Islet of Langerhans (tissue), 1 donor: ENCODE results near the gene FBXL19.

Experiments used
- FAIRE-seq: peaks from one replicate; lab custom pipeline; 2011; peaks lifted over from hg19 to GRCh38; lab: Jason Lieb, UNC

FBXL19 gene

DNA sequence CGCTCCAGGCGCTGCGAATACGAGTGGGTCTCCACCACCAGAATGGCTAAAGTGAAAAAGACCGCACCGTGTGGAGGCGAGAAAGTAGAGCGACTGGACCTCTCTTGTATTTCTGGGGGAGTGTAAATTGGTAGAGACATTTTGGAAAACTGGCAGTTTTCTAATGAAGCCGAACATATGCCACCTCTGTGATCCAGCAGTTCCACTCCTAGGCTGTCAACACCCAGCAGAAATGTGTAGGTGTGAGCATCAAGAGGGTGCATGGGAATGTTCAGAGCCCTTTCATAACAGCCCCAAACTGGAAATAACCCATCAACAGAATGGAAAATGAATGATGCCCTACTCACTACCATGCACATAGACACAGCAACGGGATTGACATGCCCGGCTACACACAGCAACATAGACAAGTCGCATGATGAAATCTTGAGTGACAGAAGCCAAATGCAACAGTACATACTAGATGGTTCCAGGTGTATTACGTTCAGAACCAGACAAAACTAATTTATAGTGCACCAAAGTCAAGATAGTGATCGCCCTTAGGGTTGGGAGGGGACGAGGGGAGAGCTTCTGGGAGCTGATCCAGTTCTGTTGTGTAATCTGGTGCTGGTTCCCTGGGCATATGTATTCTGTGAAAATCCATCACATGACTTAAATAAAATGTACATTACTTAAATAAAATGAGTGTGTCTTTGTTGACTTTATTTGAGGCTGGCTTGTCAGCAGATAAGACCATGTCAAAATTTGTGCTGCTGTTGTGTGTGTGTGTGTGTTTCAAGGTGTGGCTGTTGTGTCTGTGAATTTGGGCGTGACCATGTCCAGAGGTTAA, 28.6 kb upstream of the FBXL19 start:
- FAIRE-seq, result no peak

DNA sequence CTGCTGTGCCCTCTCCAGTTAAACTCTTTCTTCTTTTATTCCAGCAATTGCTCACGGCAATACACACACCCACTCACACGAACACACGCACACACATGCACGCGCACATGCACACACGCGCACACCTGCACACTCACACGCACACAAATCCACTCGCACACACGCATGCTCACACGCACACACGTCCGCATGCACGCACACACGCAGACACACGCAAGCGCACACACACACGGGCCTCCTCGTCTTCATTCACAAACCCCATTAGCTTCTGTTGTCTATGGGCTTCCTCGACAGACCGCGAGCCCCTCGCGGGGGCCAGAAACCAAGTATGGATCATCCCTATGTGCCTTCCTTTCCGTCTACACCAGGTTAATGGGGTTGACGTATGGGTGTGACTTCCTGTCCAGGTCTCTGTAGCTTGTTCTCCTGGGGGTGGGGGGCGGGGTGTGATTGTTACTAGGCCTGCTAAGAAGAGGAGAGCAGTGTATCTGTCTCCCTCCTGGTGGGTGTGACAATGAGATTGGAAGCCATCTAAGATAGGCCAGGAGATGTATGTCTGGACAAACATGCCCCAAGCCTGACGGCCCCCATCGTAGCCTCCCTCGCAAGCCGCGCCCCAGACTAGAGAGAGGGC, 27.6 kb upstream of the FBXL19 start:
- FAIRE-seq, result no peak

DNA sequence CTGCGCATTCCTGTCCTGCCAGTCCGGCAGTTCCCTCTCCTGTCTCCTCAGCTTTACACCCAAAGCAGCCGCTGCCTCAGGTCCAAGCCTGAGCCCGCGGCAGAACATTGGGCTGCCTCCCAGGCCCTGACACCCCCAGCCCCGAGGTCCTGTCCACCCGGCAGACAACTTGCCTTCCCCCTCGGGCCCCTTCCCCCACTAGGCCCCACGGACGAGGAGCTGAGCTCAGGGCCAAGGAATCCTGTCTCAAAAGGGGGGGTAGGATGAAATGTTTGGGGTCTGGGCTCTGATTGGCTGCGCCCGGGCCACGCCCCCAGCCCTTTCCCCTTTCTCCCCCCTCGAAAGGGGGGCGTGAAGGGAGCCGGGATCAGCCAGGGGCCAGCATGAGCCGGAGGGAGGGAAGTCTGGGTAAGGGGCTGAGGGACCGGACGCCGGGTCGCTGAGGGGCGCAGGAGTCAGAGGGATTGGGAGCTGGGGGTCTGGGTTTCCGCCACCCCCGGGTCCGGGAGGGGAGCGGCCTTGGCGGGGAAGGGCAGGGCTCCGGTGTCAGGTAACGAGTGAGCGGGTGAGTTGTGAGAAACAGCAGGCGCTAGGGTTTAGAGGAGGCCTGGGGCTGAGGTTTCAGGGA, 27.0 kb upstream of the FBXL19 start, which contains the start of gene CTF1:
CTF1 (plus strand) TSS at position 354 of the 628 bp plus-strand sequence; CDS start at position 384, 30 bp downstream.
- no peak for FAIRE-seq

DNA sequence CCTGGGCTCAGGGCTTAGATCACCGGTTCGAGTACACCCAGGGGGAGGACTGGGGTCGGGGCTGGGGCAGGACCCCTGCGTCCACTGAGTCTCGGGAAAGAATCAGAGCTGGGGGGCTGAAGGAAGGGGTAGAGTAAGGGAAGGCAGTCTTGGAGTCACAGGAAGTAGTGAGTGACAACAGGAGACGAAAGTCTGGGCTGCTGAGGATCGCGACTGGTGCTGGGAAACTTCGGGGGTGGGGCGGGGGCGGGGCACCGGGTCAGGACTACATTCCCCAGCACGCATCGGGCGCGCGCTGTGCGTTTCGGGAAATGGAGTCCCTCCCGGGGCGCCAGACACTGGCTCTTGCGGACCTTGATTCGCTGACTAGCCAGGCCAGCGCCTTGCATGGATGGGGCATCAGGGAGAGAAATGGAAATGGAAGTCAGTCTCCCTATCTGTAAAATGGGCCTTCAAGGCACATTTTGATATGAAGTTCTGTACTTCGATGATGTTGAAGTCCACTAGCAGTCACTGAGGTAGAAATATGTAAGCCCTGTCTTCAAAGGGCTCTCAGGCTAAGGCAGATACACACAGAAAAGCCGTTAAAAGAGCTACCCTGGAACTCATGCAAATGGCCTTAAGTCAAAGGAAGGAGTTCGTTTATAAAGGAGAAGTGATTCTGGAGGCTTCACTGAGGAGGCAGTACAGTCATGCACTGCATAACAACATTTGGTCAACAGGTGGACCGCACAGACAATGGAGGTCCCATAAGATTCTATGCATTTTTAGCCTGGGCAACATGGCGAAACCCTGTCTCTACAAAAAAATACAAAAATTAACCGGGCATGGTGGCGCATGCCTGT, 26.3 kb upstream of the FBXL19 start:
- no peak for FAIRE-seq

DNA sequence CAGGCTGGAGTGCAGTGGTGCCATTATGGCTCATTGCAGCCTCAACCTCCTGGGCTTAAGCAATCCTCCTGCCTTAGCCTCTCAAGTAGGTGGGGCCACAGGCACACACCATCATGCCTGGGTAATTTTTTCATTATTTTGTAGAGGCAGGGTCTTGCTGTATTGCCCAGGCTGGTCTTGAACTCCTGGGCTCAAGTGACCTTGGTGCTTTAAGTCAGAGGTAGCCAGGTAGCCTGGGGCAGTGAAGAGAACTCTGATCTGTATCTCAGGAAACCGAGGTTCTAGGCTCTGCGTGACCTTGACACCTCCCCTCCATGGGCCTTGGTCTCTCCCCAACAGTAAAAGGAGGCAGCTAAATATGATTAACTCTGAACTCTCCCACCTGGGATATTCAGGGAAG, 23.6 kb upstream of the FBXL19 start:
- no peak for FAIRE-seq

DNA sequence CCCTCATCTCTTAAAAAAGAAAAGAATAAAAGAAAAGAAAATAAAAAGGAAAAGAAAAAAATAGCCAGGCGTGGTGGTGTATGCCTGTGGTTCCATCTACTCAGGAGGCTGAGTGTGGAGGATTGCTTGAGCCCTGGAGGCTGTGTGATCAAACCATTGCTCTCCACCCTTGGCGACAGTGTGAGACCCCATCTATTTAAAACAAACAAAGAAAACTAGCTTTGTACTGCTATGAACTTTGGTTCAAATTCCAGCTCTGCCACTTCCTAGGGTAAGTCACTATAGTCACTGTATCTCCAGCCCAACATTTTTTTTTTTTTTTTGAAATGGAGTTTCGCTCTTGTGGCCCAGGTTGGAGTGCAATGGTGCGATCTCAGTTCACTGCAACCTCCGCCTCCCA, 22.8 kb upstream of the FBXL19 start:
- FAIRE-seq, result no peak

DNA sequence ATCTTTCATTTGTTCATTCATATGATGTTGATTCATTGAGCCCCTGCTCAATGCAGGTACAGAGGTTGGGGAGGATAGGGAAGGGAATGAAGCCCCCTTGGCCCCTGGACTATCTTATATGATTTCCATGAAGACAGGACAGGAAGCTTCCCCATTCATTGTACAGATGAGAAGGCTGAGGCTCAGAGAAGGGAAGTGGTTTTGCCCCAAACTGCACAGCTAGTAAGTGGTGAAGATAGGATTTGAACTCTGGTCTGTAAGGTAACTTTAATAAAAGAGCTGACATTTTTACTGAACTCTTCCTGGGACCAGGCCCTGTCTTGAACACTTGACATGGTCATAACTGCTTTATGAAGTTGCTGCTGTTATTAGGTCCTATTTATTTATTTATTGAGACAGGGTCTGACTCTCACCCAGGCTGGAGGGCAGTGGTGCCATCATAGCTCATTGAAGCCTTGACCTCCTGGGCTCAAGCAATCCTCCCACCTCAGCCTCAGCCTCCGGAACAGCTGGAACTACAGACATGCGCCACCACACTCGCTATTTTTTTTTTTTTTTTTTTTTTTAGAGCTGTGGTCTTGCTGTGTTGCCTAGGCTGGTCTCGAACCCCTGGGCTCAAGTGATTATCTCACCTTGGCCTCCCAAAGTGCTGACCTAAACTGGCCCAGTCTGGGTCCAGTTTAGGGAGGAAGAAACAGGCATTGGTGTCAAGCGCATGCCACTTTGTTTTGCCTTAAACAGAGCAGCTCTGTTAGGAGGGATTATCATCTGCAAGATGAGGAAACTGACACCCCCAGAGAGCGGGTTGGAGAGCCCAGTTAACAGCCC, 22.0 kb upstream of the FBXL19 start:
- no peak for FAIRE-seq

DNA sequence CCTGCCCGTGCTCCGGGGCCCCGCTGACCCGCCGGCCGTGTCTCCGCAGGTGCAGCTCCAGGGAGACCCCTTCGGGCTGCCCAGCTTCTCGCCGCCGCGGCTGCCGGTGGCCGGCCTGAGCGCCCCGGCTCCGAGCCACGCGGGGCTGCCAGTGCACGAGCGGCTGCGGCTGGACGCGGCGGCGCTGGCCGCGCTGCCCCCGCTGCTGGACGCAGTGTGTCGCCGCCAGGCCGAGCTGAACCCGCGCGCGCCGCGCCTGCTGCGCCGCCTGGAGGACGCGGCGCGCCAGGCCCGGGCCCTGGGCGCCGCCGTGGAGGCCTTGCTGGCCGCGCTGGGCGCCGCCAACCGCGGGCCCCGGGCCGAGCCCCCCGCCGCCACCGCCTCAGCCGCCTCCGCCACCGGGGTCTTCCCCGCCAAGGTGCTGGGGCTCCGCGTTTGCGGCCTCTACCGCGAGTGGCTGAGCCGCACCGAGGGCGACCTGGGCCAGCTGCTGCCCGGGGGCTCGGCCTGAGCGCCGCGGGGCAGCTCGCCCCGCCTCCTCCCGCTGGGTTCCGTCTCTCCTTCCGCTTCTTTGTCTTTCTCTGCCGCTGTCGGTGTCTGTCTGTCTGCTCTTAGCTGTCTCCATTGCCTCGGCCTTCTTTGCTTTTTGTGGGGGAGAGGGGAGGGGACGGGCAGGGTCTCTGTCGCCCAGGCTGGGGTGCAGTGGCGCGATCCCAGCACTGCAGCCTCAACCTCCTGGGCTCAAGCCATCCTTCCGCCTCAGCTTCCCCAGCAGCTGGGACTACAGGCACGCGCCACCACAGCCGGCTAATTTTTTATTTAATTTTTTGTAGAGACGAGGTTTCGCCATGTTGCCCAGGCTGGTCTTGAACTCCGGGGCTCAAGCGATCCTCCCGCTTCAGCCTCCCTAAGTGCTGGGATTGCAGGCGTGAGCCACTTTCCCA, 21.1 kb upstream of the FBXL19 start:
- no peak for FAIRE-seq

DNA sequence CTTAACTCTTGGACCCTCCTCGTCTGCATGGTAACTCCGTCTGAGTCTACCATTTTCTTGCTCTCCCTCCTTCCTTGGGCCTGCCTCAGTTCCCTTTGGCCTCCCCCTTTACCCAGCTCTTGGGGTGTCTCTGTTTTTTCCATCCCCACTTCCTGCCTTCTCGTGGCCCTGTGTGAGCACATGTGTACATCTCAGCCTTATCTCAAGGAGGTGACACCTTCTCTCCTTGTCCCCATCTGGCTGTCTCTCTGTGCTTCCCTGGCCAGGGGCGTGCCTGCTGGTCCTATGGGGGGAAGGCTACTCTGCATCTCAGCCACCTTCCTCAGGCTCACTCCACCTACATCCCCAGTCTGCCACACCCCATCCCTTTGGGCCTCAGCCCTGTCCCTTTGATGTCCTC, 20.4 kb upstream of the FBXL19 start:
- no peak for FAIRE-seq

DNA sequence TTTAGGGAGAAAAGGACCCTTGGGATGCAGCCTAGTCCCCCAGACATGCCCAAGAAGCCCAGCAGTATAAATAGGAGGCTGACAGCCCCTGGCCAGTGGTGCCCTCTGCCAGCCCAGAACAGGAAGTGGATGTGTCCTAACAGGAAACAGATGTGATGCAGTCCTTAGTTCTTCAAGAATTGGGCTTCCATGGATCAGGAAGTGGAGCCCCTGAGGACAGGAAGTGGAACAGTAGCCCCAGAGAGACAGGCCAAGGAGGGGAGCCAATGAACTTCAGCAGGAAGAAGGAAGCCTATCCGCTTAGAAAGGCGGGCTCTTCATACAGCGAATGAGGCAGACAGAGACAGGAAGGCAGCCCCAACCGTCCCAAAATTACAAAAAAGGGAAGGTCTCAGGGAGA, 19.8 kb upstream of the FBXL19 start:
- FAIRE-seq, result no peak

DNA sequence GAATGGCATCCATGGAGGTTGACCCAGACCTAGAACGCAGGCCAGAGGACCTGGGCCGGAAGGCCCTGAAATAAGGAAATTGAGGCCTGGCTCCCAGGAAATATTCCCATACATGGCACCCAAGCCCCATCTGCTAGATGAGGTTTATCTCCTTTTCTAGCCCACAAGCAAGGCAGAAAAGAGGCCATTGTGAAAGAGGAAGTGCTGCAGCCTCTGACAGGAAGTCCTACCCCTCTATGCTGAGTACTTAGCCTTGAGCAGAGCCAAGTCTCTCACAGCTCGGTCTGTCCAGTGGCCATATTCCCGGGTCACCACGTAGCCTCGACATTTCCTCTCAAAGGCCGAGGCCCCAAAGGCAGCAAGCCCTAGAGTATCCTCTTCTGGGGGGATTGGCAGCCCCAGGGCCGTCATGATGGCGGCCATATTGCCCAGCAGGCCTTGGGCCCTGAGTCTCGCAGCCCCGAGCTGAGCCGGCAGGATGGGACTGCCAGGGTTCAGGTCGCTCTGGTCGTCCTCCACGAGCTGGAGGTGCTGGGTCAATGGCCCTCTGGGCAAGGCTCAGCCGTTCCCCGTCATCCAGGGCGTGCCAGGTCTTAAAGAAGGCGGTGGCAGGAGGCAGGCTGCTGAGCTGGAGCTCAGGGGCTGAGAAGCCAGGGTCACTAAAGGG, 19.1 kb upstream of the FBXL19 start:
- FAIRE-seq, result no peak

DNA sequence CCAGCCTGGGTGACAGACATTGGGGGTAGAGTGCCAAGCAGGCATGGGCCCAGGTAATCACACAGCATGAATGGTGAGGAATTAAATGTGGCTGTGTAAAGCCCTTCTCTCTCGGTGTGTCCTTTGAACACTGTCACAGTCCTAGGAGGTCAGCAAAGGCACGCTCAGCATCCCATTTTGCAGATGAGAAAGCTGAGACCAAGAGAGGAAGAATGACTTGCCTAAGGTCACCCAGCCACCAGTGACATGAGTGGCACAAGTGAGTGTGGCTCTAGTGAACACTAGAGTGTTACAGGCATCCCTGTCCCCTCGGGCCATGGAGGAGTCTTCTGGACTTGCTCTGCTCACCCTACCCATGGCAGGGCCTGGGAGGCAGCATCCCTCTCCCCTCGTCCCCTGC, 16.3 kb upstream of the FBXL19 start:
- no peak for FAIRE-seq

DNA sequence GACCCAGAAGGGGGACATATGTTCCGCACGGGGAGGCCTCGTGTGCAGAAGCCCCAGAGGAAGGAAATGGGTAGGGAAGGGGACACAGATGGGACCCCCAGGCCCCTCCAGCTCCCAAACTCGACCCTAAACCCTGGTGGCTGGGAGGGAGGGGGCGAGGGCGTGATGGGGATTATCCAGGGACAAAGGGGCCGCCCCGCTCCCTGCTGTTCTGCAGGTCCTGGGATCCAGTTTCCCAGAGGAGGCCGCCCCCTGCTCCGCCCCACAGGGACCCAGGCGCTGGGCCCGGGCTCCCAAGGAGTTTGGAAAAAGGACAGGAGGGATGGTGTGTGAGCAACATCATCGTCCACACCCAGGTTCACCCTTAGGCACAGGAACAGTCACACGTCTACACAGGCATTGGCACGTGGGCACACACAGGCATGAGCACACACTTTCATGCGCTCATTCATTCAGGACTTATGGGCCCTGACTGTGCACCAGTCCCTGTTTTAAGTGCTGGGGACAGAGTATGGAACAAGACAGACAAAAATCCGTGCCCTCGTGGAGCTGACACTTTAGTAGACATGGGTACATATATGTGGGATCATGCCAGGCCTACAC, 12.8 kb upstream of the FBXL19 start:
- no peak for FAIRE-seq

DNA sequence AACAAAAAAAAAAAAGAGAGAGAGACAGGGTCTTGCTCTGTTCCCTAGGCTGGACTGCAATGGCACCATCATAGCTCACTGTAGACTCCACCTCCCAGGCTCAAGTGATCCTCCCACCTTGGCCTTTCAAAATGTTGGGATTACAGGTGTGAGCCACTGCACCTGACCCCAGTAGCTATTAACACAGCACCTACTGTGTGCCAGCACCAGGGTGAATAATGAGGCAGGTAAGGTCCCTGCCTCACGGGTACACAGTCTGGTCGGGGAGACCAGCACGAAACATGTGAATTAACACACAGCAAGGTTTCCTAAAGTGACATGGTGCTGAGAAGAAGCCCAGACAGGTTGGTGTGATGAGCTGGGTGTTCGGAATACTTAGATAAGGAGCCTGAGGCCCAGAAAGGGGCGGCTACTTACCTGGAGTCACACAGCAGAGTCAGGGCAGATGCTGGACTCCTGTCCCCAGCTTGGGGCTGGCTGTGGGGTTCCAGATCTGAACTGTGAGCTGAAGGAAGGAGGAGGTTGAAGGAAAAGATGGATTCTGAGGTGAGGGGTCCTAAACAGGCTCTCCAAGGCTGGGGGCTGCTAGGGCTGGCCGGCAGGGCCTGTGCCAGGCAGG, 10.5 kb upstream of the FBXL19 start:
- no peak for FAIRE-seq

DNA sequence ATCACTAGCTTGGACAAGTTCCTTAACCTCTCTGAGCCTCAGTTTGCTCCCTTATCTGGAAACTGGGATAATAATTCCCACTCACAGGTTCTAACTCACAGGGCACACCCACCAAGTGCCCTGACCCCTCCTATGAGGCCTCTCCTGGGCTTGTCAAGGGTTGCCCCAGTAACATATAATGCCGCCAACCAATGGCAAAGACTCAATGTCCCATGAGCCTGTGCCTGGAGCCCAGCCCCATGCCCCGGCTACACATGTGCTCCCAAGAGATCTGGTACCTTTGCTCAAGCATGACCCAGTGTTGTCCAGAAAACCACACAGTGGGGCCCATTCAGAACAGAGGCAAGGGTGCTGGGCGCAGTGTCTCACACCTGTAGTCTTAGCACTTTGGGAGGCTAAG, 8.5 kb upstream of the FBXL19 start:
- FAIRE-seq, result no peak

DNA sequence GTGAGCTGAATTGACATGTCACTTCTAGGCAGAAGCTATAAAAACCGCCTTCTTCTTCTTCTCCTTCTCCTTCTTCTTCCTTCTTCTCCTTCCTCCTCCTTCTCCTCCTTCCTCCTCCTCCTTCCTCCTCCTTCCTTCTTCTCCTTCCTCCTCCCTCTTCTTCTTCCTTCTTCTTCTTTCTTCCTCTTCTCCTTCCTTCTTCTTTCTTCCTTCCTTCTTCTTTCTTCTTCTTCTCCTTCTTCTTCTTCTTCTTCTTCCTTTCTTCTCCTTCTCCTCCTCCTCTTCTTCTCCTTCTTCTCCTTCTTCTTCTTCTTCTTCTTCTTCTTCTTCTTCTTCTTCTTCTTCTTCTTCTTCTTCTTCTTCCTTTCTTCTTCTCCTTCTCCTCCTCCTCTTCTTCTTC, 4.8 kb upstream of the FBXL19 start:
- no peak for FAIRE-seq

DNA sequence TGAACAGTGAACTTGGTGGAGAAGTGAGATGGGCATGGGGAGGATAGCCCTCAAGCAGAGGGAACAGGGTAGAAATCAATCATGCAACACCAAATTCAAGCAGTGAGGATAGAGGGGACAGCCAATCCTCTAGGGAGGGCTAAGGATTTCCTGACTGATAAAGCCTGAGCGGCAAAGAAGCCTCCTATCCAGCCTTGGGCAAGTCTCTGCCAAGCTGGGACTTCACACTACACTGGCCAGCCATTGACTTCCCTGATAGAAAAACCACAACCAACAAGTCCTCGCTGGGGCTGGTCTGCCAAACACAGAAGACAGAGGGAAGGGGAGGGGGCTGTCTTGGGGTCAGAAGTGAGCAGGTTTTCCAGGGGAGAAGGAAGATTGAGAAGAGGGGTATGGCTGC, 2.5 kb upstream of the FBXL19 start:
- no peak for FAIRE-seq

DNA sequence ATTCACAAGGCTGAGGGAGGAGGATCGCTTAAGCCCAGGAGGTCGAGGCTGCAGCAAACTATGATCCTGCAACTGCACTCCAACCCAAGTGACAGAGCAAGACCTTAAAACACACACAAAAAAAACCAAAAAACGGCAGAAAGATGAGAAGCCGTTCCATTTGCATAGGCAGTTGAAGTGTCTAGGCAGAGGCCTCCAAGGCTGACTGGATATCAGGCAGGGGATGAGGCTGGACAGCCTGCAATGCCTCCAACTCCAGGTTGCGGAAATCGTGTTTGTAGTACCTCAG, 2.0 kb upstream of the FBXL19 start:
- no peak for FAIRE-seq

DNA sequence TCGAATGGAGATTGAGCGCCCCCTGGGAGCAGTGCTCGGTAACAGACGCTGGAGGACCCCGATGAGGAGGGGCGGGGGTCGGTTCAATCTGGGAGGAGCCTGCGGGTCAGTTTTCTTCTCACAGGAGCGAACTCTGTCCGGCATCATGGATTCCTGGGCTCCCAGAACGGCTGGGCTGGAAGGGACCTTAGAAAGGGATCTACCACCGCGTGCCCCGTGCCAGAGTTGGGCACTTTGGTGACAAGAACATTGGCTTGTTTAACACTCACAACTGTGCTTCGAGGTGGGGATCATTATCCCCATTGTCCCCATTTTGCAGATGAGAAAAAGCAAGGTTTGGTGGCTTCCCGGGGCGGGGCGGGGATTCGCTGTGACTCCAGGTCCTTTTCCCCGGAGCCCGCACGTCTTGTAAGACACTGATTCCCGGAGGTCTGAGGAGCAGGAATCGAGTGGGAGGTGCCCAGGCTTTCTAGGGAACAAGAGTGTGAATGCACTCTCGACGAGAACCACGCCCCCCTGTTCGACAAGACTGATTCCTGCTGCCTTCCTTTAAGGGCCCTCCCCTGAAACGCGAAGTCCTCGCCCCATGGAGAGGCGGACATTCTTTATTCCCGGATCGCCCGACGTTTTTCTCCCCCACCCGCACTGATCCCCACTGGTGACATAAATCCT, 1.5 kb upstream of the FBXL19 start:
- FAIRE-seq, result no peak
